Endothelial cell of umbilical vein (primary cell): ENCODE data around the gene SLC9A3. TPM values are rescaled to one million over a fixed set of nuclear protein-coding genes. Genes with fewer than 3 reads are reported as not detected.

ENCODE experiments used
- BruUV-seq: library from RNA; stranded (reverse); fragments of 400-500 nt; replicated peaks from 2 replicates; lab custom pipeline; 2021; lab: Mats Ljungman, UMichigan
- CTCF ChIA-PET: fragments of 300-600, 350-600 bp; sonication (Branson Sonifier 250); formaldehyde crosslinking; loops from one replicate; lab custom pipeline; 2021; ENCODE audit warnings: antibody characterized with exemption, inconsistent platforms; lab: Charles Lee
- POLR2A ChIA-PET: fragments of 300-600, 350-600 bp; sonication (Branson Sonifier 250); formaldehyde crosslinking; loops from one replicate; lab custom pipeline; 2021; ENCODE audit warnings: antibody characterized with exemption, inconsistent platforms; lab: Charles Lee
- DNase-seq: peaks from one replicate; pipeline ENCODE4 v3.0.0-alpha.2; 2011; ENCODE audit warnings: low read depth, low spot score
- FAIRE-seq: peaks from 2 replicates; lab custom pipeline; 2011; peaks lifted over from hg19 to GRCh38; lab: Jason Lieb, UNC
- H2AFZ ChIP-seq: 2 replicates; pipeline ENCODE4 v1.6.0; 2012; ENCODE audit warnings: low read depth, low read length, control low read depth, inconsistent platforms
- H3K27ac ChIP-seq: 2 replicates; pipeline ENCODE4 v1.5.1; 2011; ENCODE audit warnings: low read depth, mild to moderate bottlenecking, control low read depth, low read length, moderate library complexity; ENCODE audit not compliant: insufficient read depth
- H3K27me3 ChIP-seq, 2 experiments: 2 replicates each; pipeline versions ENCODE4 v1.6.0 to v1.6.1; 2011; ENCODE audit warnings: low read length in 2 of 2, mixed read lengths in 1 of 2; ENCODE audit not compliant: control insufficient read depth in 2 of 2, insufficient read depth in 2 of 2
- H3K36me3 ChIP-seq, 2 experiments: 2 replicates in 1 of 2; 3 replicates in 1 of 2; pipeline ENCODE4 v1.5.1; 2011; ENCODE audit warnings: low read length in 2 of 2, mild to moderate bottlenecking in 1 of 2, moderate library complexity in 1 of 2; ENCODE audit not compliant: control insufficient read depth in 2 of 2, insufficient read depth in 2 of 2; ENCODE audit errors: extremely low read depth in 1 of 2
- H3K4me1 ChIP-seq: 3 replicates; pipeline ENCODE4 v1.5.1; 2011; ENCODE audit warnings: mild to moderate bottlenecking, low read length; ENCODE audit not compliant: control insufficient read depth, insufficient read depth; ENCODE audit errors: extremely low read depth
- H3K4me2 ChIP-seq: 2 replicates; pipeline ENCODE4 v1.6.1; 2011; ENCODE audit warnings: low read length, control low read depth, mixed read lengths; ENCODE audit not compliant: insufficient read depth
- H3K4me3 ChIP-seq, 3 experiments: fragments of 200-600 bp in 1 of 3; sonication (generic), shearing (Covaris generic) in 1 of 3; replicated peaks in 1 of 3; 2 replicates each; pipeline ENCODE4 v1.5.1; 2011 to 2016; ENCODE audit warnings: control low read depth in 3 of 3, low read length in 3 of 3, mild to moderate bottlenecking in 2 of 3, inconsistent platforms in 1 of 3, low read depth in 1 of 3, moderate library complexity in 1 of 3; ENCODE audit not compliant: insufficient read depth in 1 of 3
- H3K79me2 ChIP-seq: 2 replicates; pipeline ENCODE4 v1.6.0; 2012; ENCODE audit warnings: low read length, inconsistent platforms; ENCODE audit not compliant: control insufficient read depth, insufficient read depth
- H3K9ac ChIP-seq: replicated peaks from 2 replicates; pipeline ENCODE3; 2011; ENCODE audit warnings: low read length, control low read depth; ENCODE audit not compliant: insufficient read depth; ENCODE audit errors: extremely low read depth
- H3K9me1 ChIP-seq: replicated peaks from 3 replicates; pipeline ENCODE4 v1.6.0; 2011; ENCODE audit warnings: mild to moderate bottlenecking, low read length; ENCODE audit not compliant: control insufficient read depth, insufficient read depth; ENCODE audit errors: extremely low read depth
- H3K9me3 ChIP-seq: replicated peaks from 2 replicates; pipeline ENCODE4 v1.5.1; 2012; ENCODE audit warnings: low read length, inconsistent platforms; ENCODE audit not compliant: control insufficient read depth, insufficient read depth
- H4K20me1 ChIP-seq: replicated peaks from 2 replicates; pipeline ENCODE3; 2011; ENCODE audit warnings: mild to moderate bottlenecking, low read length; ENCODE audit not compliant: control insufficient read depth, insufficient read depth; ENCODE audit errors: extremely low read depth
- EZH2 ChIP-seq: IDR thresholded peaks from 2 replicates; pipeline ENCODE4 v1.6.1; 2012; ENCODE audit warnings: borderline replicate concordance, low read depth, mild to moderate bottlenecking, moderate library complexity, low read length, inconsistent platforms; ENCODE audit not compliant: severe bottlenecking
- FOS ChIP-seq: IDR thresholded peaks from 2 replicates; pipeline ENCODE4 v1.6.1; 2011; ENCODE audit warnings: mild to moderate bottlenecking, low read length, moderate library complexity, borderline replicate concordance; ENCODE audit not compliant: insufficient read depth
- JUN ChIP-seq: IDR thresholded peaks from 2 replicates; pipeline ENCODE4 v1.6.1; 2011; ENCODE audit warnings: borderline replicate concordance, low read depth; ENCODE audit not compliant: insufficient read length, insufficient read depth
- MYC ChIP-seq: IDR thresholded peaks from one replicate; pipeline ENCODE4 v1.6.1; 2011; ENCODE audit warnings: mild to moderate bottlenecking, low read depth, low read length
- POLR2A ChIP-seq: IDR thresholded peaks from 2 replicates; pipeline ENCODE4 v1.6.1; 2012; ENCODE audit warnings: low read depth, mild to moderate bottlenecking, control low read depth, low read length
- POLR2AphosphoS5 ChIP-seq: IDR thresholded peaks from 2 replicates; pipeline ENCODE4 v1.6.1; 2012; ENCODE audit warnings: low read depth, mild to moderate bottlenecking, control low read depth, low read length, moderate library complexity; ENCODE audit not compliant: insufficient read depth
- dilution Hi-C: fragments of 300-500 bp; cut with MboI; formaldehyde crosslinking; loops from one replicate; pipeline ENCODE4 v1.15.0; 2019; ENCODE audit warnings: low sequenced_read_pairs; ENCODE audit not compliant: extremely low pct_ligation_motif_present
- intact Hi-C: fragments of 100-400 bp; cut with micrococcal nuclease; formaldehyde crosslinking; loops from one replicate; pipeline ENCODE4 v1.10.0; 2022
- polyA plus RNA-seq, 4 experiments: library from polyadenylated mRNA; depleted of rRNA in 3 of 4; stranded (reverse) in 3 of 4; unstranded in 1 of 4; fragments of >200 nt; gene quantifications; 2 replicates each; pipeline versions ENCODE4 v1.2.1 to v1.2.3, GENCODE V29; 2011 to 2012; ENCODE audit warnings: missing spikeins in 1 of 4
- total RNA-seq: library from RNA; stranded (reverse); gene quantifications from 2 replicates; pipeline ENCODE4 v1.2.3, GENCODE V29; 2021
- TF ChIP-seq, protein P1 (sequence below): IDR thresholded peaks from 2 replicates; pipeline ENCODE4 v1.6.1; 2011; ENCODE audit not compliant: insufficient read depth, insufficient read length

SLC9A3 gene
- total and polyA plus RNA-seq, 2 donors (not counting 3 experiments of a cell fraction or from before 2014, with no cell fraction given), result 0.79 to 0.82 TPM

DNA sequence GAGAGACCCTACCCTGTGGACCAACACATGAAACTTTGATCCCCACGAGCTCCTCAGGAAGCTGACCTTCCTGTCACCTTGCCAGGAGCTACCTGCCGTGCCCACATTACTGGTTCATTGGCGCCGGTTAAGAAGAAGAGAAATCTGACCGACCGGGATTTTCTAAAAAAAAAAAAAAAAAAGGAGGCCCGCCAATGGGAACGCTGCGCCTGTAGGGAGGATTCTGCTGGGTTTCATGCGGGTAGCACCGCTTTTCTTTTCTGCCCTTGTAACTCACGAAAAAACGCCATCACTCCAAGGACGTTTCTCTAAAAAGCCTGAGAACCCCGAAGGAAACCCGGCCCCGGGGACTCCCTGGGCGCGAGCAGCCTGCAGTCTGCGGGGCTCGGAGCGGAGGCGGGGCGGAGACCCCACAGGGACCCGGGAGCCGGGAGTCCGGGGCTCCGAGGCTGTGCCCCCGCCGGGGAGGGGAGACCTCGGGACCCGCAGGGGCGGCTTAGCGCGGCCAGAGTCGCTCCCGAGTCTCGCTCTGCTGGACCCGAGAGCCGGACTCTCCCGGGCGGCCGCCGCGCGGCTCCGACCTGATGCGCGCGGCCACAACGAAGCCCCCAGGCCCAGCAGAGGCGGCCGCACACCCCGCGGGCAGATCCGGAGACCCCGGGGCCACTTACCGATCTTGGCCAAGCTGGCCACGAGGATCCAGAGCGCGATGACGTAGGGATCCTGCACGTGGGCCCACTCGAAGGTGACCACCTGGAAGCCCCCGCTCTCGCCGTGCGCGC lies 617 bp downstream of the SLC9A3 start:
- intact Hi-C loops, result no loop called here
- DNase-seq, result no peak
- ChIA-PET POLR2A (no interaction called here), CTCF (no interaction called here)
- Histone ChIP-seq H3K27ac (no peak overlapping the region), H3K27me3 (peaks cover 50 to 54% of the 10 kb centered on the region in 2 experiments), H3K4me1 (no peaks in the 10 kb centered on the region), H2AFZ (no peak overlapping the region), H3K9ac (no peak overlapping the region), H3K4me3 (no peak overlapping the region), H3K9me3 (no peaks in the 10 kb centered on the region), H3K79me2 (no peaks in the 10 kb centered on the region), H3K4me2 (no peak overlapping the region), H3K36me3 (no peaks in the 10 kb centered on the region), H3K9me1 (no peaks in the 10 kb centered on the region), H4K20me1 (no peaks in the 10 kb centered on the region)
- TF ChIP-seq POLR2A (no peak), JUN (no peak), EZH2 (peak; percentile 90), MYC (no peak), POLR2AphosphoS5 (no peak)
- TF ChIP-seq, protein P1, sequence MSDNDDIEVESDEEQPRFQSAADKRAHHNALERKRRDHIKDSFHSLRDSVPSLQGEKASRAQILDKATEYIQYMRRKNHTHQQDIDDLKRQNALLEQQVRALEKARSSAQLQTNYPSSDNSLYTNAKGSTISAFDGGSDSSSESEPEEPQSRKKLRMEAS, result no peak
- no TSS peak for BruUV-seq
- no peak for FAIRE-seq
- dilution Hi-C loops, result no loop called here

DNA sequence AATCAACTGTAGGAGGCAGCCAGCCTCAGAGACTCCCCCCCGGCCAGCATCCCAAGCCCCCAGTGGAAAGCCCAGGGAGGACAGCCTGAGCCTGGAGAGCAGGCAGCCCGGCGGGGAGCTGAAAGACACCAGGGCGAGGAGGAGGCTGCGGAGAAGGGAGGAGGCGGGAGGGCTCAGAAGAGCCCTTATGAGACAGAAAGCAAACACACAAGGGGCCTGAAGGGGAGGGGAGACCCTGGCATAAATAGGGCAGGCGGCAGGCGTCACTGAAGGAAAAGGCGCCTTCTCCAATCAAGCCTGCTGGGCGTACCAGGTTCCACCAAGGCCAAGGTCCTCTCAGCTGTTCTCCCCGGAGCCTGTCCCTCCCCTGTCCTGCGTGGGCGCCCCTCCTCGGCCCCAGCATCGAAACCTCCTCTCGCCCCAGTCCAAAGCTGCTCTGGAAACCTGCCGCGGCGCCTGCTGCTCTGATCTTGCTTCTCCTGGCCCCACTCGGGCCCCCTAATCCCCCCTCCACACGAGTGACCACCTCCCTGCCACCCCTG lies 1.3 kb downstream of the SLC9A3 start:
- intact Hi-C loops (no loop called here), dilution Hi-C loops (no loop called here)
- H3K4me3 ChIP-seq, result no peak overlapping the region
- ChIA-PET CTCF (no interaction called here), POLR2A (no interaction called here)
- H3K36me3 ChIP-seq, result no peaks in the 10 kb centered on the region
- H3K4me2 ChIP-seq, result no peak overlapping the region
- H3K79me2 ChIP-seq, result no peaks in the 10 kb centered on the region
- H2AFZ ChIP-seq, result no peak overlapping the region
- no peaks in the 10 kb centered on the region for H3K9me1 ChIP-seq
- H3K9ac ChIP-seq, result no peak overlapping the region
- no peaks in the 10 kb centered on the region for H3K9me3 ChIP-seq
- H4K20me1 ChIP-seq, result no peaks in the 10 kb centered on the region
- no peak overlapping the region for H3K27ac ChIP-seq
- no TSS peak for BruUV-seq
- FAIRE-seq, result no peak
- peaks cover 50 to 54% of the 10 kb centered on the region in 2 experiments for H3K27me3 ChIP-seq
- no peaks in the 10 kb centered on the region for H3K4me1 ChIP-seq
- no peak for DNase-seq
- TF ChIP-seq MYC (no peak), FOS (no peak), POLR2A (no peak)
